Measurements from ENCODE around the gene THSD7A.

THSD7A gene

DNA sequence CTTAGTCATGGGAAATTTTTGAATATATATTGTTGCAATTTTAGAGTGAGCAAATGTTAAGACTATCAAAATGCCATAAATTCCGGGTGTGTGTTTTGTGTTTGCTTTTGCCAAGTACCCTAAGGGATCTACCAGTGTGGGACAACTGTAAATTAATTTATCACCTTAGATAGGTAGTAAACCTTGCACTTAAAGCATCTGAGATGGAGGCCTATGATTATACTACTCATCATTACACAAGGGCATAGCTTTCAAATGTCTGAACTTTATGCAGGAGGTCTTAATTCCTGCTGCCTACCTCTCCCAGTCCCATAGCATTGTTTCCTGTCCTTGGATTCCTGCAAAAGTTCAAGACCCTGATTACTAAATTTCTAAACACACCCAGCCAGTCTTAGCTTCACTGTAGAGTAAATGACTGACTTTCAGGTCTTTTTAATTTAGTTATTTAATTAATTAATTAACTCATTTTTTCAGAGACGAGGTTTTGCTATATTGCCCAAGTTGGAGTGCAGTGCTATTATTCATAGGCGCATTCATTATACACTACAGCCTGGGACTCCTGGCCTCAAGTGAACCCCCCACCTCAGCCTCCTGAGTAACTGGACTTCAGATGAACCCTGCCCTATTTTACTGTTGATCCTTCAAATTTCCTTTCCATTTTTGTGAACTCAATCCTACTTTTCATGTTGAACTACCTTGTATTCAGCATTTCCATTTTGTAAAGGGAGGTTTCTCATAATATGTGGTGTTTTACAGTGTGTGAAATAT is 47.0 kb downstream of the THSD7A start:
- H3K36me3 Mint-ChIP-seq (ENCODE audit: low read depth): no peaks in the 10 kb centered on the region

DNA sequence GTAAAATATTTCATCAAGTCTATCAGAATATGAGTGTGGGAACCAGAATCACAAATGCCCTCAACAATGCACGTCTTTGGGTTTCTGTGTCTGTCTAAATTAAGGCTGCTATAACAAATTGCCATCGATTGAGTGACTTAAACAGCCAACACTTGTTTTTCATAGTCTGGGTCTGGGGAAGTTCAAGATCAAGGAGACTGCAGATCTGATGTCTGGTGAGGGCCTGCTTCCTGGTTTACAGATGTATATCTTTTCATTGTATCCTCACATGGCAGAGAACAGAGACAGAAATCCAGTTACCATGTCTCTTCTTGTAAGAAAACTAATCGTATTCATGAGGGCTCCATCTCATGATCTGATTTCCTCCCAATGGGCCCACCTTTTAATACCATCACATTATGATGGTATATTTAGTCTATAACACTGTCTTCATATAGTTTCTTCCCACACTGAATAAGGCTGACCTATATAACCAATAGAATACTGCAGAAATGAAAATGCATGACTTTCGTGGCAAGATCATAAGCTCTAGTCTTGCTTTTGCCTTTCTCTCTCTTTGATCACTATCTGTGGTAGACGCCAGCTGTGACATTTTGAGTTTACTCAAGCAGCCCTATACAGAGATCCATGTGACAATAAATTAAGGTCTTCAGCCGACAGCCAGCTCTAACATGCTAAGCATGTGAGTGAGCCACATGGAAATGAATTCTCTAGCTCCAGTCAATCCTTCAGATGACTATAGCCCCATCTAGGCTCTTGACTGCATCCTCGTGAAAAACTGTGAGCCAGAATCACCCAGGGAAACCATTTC is 51.9 kb downstream of the THSD7A start:
- Mint-ChIP-seq H3K4me1 (ENCODE audit: low read depth) (no peaks in the 10 kb centered on the region), H3K9me3 (no peaks in the 10 kb centered on the region), H3K36me3 (ENCODE audit: low read depth) (no peaks in the 10 kb centered on the region), H3K27ac (no peak overlapping the region), H3K27me3 (ENCODE audit: low read depth) (no peaks in the 10 kb centered on the region), H3K4me3 (no peak overlapping the region)

More for the DNA sequence above, 47.0 kb downstream of the THSD7A start:
- Mint-ChIP-seq H3K4me3 (no peak overlapping the region), H3K27ac (no peak overlapping the region), H3K27me3 (ENCODE audit: low read depth) (no peaks in the 10 kb centered on the region), H3K4me1 (ENCODE audit: low read depth) (no peaks in the 10 kb centered on the region), H3K9me3 (no peaks in the 10 kb centered on the region)

DNA sequence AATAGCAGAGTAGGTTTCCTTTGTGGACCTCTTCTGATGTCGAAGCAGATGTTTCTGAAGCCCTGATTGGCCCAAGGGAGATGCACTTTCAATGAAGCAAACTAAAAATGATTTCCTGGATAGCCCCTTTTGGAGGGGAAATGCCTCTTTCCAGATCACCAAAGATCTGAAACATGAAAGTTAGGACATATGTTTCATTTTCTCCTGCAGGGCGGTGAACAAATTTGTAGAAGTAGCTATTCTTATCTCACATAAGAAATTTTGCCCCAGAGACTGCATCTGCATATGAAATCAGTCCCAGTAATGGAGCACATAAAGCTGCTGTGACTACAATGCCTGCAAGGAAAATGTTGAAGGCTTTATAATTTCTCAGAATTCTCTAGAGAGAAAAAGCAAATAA is 56.0 kb downstream of the THSD7A start:
- H3K4me1 Mint-ChIP-seq (ENCODE audit: low read depth): no peaks in the 10 kb centered on the region
- no peak overlapping the region for H3K4me3 Mint-ChIP-seq
- H3K27ac Mint-ChIP-seq: no peak overlapping the region
- no peaks in the 10 kb centered on the region for H3K36me3 Mint-ChIP-seq (ENCODE audit: low read depth)
- H3K27me3 Mint-ChIP-seq (ENCODE audit: low read depth): no peaks in the 10 kb centered on the region
- H3K9me3 Mint-ChIP-seq: no peaks in the 10 kb centered on the region

DNA sequence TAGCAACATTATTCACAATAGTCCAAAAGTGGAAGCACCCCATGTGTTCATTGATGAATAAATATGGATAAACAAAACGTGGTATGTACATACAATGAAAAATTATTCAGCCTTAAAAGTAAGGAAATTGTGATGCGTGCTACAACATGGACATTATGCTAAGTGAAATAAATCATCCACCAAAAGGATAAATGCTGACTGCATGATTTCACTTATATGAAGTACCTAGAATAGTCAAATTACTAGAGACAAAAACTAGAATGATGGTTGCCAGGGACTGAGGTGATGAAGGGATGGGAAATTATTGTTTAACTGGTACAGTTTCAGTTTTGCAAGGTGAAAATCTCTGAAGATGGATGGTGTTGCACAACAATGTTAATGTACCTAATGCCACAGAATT is 56.6 kb downstream of the THSD7A start:
- Mint-ChIP-seq H3K36me3 (ENCODE audit: low read depth) (no peaks in the 10 kb centered on the region), H3K27ac (no peak overlapping the region), H3K27me3 (ENCODE audit: low read depth) (no peaks in the 10 kb centered on the region), H3K9me3 (no peaks in the 10 kb centered on the region), H3K4me3 (no peak overlapping the region), H3K4me1 (ENCODE audit: low read depth) (no peaks in the 10 kb centered on the region)

DNA sequence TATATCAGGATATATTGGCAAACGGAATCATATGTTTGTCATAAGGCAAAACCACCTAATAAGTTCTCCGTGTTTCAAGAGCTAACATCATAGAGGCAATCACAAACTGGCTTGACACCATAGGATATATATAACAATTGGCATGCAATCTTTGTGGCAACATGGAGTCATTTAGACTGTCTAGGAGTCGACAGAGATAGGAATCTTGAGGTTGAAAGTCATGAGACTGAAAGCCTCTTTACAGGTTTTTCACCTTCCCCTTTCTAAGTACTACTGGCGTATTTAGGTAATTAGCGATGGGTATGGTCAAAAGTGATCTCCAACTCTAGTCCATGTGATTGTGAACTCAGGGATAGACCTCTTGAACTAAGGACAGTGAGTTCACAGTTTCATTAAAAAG is 63.7 kb downstream of the THSD7A start:
- no peaks in the 10 kb centered on the region for H3K4me1 Mint-ChIP-seq (ENCODE audit: low read depth)
- H3K9me3 Mint-ChIP-seq: no peaks in the 10 kb centered on the region
- no peak overlapping the region for H3K27ac Mint-ChIP-seq
- H3K4me3 Mint-ChIP-seq: no peak overlapping the region
- H3K27me3 Mint-ChIP-seq (ENCODE audit: low read depth): no peaks in the 10 kb centered on the region
- H3K36me3 Mint-ChIP-seq (ENCODE audit: low read depth): no peaks in the 10 kb centered on the region

DNA sequence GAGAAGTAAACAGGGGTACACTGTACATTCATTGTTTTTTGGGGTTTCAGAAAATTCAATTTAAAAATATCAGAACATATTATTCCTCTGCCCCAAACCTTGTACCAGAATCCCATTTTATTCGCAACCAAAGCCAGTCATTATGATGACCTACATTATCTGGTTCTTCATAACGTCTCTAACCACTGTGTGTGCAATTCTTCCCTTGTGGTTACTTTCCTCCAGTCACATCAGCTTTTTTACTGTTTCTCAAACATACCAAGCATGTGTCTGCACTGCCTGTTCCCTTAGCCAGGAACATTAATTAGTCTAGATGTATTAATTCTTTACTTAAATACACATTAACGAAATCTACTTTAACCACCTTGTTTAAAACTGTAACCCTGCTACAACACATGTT is 64.8 kb downstream of the THSD7A start:
- H3K27me3 Mint-ChIP-seq (ENCODE audit: low read depth): no peaks in the 10 kb centered on the region
- no peaks in the 10 kb centered on the region for H3K36me3 Mint-ChIP-seq (ENCODE audit: low read depth)
- no peaks in the 10 kb centered on the region for H3K9me3 Mint-ChIP-seq
- no peaks in the 10 kb centered on the region for H3K4me1 Mint-ChIP-seq (ENCODE audit: low read depth)
- H3K4me3 Mint-ChIP-seq: no peak overlapping the region
- no peak overlapping the region for H3K27ac Mint-ChIP-seq

DNA sequence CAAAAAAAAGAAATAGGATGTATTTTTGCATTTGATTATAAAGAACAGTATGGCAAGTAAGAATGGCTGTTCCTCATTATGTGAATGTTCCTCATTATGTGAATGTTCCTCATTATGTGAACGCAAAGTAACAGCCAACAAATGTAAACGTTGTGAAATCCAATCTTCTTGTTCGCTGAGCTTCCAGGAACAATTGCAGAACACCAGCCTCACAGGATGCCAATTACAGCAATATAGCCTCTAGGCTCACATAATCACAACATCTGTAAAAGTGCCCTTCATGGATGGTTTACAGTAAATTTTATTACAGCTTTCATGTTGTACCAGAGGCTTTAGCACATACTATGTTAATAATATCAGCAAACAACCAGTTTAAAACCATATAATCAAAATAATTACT is 71.6 kb downstream of the THSD7A start:
- no peaks in the 10 kb centered on the region for H3K27me3 Mint-ChIP-seq (ENCODE audit: low read depth)
- H3K36me3 Mint-ChIP-seq (ENCODE audit: low read depth): no peaks in the 10 kb centered on the region
- no peak overlapping the region for H3K4me3 Mint-ChIP-seq
- H3K9me3 Mint-ChIP-seq: no peaks in the 10 kb centered on the region
- no peak overlapping the region for H3K27ac Mint-ChIP-seq
- no peaks in the 10 kb centered on the region for H3K4me1 Mint-ChIP-seq (ENCODE audit: low read depth)

DNA sequence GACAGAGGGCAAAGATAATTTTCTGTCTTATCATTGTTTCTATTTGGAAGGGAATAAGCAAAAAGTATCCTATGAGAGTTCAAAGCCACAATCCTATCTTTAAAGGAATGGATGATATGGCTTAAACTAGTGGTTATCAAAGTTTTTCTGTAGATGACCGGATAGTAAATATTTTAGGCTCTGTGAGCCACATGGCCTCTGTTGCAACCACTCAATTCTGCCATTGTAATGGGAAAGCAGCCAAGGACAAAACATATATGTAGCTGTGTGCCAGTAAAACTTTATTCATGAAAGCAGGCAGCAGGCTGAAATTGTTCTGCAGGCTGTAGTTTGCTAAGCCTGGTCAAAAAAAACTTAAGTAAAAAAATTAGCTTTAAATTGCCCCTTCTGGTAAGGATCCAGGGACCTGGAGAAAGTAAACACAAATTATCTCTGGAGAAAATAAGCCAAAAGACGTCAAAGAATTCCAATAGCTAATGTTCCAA is 73.3 kb downstream of the THSD7A start:
- no peak overlapping the region for H3K27ac Mint-ChIP-seq
- no peaks in the 10 kb centered on the region for H3K9me3 Mint-ChIP-seq
- no peak overlapping the region for H3K4me3 Mint-ChIP-seq
- no peaks in the 10 kb centered on the region for H3K36me3 Mint-ChIP-seq (ENCODE audit: low read depth)
- H3K4me1 Mint-ChIP-seq (ENCODE audit: low read depth): no peaks in the 10 kb centered on the region
- H3K27me3 Mint-ChIP-seq (ENCODE audit: low read depth): no peaks in the 10 kb centered on the region

DNA sequence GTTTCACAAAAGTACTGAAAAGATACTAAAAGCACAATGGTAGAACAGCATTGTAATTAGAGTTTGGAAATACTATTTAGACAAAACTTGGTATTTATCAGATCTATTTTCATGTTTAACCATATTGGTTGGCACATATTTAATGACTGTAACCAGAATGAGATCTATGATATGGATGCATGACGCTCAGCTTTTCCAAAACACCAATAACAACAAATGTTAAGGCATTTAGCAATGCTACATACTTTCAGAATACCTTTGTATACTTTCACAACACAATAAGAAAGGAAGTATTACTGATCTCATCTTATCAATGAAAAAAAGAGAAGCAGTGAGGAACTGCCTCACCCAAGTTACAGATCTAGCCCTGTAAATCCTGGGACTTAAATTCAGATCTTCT is 74.8 kb downstream of the THSD7A start:
- Mint-ChIP-seq H3K36me3 (ENCODE audit: low read depth) (no peaks in the 10 kb centered on the region), H3K27ac (no peak overlapping the region), H3K9me3 (no peaks in the 10 kb centered on the region), H3K27me3 (ENCODE audit: low read depth) (no peaks in the 10 kb centered on the region), H3K4me3 (no peak overlapping the region), H3K4me1 (ENCODE audit: low read depth) (no peaks in the 10 kb centered on the region)

DNA sequence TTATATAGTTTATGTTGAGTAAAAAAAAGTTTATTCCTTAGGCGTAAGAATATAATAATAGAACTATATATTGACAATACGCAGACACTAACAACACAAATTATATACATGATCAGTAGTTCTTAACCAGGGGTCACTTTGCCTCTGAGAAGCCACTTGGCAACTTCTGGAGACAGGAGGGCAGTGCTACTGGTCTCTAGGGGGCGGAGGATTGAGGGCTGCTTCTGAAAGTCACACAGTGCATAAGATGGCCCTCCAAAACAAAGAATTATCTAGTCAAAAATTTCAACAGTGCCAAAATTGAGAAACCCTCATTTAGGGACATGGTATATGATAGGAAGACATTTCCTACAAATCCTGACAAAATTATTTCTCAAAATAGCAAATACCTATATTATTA is 77.1 kb downstream of the THSD7A start:
- H3K27ac Mint-ChIP-seq: no peak overlapping the region
- H3K4me1 Mint-ChIP-seq (ENCODE audit: low read depth): no peaks in the 10 kb centered on the region
- no peaks in the 10 kb centered on the region for H3K9me3 Mint-ChIP-seq
- H3K4me3 Mint-ChIP-seq: no peak overlapping the region
- H3K27me3 Mint-ChIP-seq (ENCODE audit: low read depth): no peaks in the 10 kb centered on the region
- no peaks in the 10 kb centered on the region for H3K36me3 Mint-ChIP-seq (ENCODE audit: low read depth)

DNA sequence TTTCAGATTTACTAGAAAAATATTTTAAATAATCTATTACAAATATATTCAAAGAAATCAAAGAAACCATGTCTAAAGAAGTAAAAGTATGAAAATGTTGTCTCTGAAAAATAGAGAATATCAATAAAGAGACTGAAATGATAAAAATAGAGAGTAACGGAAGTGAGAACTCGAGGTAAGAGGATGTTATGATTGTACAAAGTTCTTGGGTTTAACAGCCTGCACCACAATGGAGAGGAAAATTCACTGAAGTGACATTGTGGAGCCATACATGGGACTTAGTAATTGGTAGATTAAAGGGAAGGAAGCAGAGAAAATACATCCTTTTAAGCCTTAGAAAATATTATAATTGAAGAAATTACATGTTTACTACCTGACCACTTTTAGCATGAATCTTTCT is 77.9 kb downstream of the THSD7A start:
- no peaks in the 10 kb centered on the region for H3K36me3 Mint-ChIP-seq (ENCODE audit: low read depth)
- no peak overlapping the region for H3K27ac Mint-ChIP-seq
- no peak overlapping the region for H3K4me3 Mint-ChIP-seq
- no peaks in the 10 kb centered on the region for H3K27me3 Mint-ChIP-seq (ENCODE audit: low read depth)
- H3K9me3 Mint-ChIP-seq: no peaks in the 10 kb centered on the region
- no peaks in the 10 kb centered on the region for H3K4me1 Mint-ChIP-seq (ENCODE audit: low read depth)

DNA sequence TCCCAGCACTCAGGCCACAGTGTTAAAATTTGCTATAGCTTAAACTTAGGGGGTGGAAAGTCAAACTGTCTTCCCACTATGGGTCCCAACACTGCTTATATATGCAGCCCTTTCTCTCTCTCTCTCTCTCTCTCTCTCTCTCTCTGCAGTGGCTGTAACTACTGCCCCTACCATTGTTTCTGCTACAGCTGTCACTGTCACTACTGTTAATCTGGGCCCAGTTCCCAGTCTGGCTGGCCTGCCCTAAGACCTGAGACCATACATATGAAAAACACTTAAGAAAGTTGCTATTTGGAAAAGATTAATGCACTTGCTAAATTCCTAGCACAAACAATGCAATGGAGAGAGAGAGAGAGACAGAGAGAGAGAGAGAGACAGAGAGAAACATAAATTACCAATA is 78.6 kb downstream of the THSD7A start:
- no peaks in the 10 kb centered on the region for H3K4me1 Mint-ChIP-seq (ENCODE audit: low read depth)
- no peaks in the 10 kb centered on the region for H3K36me3 Mint-ChIP-seq (ENCODE audit: low read depth)
- H3K4me3 Mint-ChIP-seq: no peak overlapping the region
- H3K27me3 Mint-ChIP-seq (ENCODE audit: low read depth): no peaks in the 10 kb centered on the region
- H3K9me3 Mint-ChIP-seq: no peaks in the 10 kb centered on the region
- H3K27ac Mint-ChIP-seq: no peak overlapping the region

DNA sequence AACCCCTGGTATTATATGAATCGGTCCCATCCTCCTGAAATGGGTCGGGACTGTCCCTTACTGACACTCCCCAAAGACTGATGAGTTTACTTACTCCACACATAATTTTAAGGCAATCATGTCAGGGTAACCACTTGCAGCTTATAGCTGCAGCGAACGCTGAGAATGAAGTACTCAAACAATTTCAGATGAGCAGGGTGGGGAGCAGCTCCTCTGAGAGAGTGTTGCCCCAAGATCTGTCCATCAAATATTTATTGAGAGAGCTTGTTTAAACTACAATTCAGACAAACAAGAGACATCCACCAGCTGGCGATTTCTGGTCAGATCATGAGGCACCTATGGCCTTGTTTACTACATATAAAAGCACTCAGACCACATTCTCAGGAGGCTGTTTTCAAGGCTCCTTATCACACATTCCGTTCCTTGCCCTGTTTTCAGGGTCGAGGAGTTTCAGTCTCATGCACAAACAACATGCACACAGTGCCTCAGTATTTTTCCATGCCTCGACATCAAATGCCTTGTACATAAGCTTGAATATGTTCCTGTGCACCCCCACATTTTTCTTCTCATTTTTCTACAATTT is 80.1 kb downstream of the THSD7A start:
- no peaks in the 10 kb centered on the region for H3K27me3 Mint-ChIP-seq (ENCODE audit: low read depth)
- no peaks in the 10 kb centered on the region for H3K9me3 Mint-ChIP-seq
- H3K4me1 Mint-ChIP-seq (ENCODE audit: low read depth): no peaks in the 10 kb centered on the region
- no peaks in the 10 kb centered on the region for H3K36me3 Mint-ChIP-seq (ENCODE audit: low read depth)
- no peak overlapping the region for H3K4me3 Mint-ChIP-seq
- H3K27ac Mint-ChIP-seq: no peak overlapping the region

DNA sequence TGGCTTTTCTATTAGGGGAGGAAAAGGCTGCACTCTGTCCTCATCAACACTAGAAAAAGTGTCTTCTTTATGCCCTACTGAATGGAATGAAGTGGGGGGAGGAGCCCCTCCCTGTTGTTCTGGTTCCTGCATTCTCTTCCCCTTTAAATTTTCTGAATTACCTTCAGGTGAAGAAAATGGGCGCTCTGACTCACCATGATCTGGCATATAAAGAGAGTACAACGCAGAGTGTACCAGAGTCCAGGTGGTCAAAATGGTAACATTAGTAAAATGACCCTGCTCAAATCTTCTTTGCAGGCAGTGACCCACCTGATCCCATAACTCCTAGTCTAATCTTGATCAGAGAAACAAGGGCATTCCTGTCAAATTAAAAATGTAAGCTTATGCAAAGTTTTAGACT is 80.7 kb downstream of the THSD7A start:
- no peaks in the 10 kb centered on the region for H3K36me3 Mint-ChIP-seq (ENCODE audit: low read depth)
- no peak overlapping the region for H3K4me3 Mint-ChIP-seq
- H3K4me1 Mint-ChIP-seq (ENCODE audit: low read depth): no peaks in the 10 kb centered on the region
- H3K27ac Mint-ChIP-seq: no peak overlapping the region
- H3K9me3 Mint-ChIP-seq: no peaks in the 10 kb centered on the region
- H3K27me3 Mint-ChIP-seq (ENCODE audit: low read depth): no peaks in the 10 kb centered on the region

DNA sequence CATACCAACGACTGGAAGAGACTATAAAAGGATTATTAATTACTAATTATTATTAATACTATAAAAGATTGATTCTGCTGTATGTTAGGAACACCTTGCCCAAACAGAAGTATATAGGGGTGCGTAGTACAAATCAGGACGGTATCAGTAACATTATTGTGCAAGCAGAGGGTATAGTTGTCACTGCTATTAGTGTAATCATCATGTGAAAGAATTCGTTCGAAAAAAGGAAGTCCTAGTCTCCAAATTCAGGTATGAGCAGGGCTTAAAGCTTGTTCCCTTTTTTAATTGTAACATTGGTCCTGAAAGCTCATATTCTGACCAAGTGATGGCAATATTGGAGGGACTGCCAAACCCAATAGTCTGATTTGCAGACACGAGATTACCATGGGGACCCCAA is 81.8 kb downstream of the THSD7A start:
- H3K36me3 Mint-ChIP-seq (ENCODE audit: low read depth): no peaks in the 10 kb centered on the region
- H3K27me3 Mint-ChIP-seq (ENCODE audit: low read depth): no peaks in the 10 kb centered on the region
- H3K9me3 Mint-ChIP-seq: no peaks in the 10 kb centered on the region
- H3K4me3 Mint-ChIP-seq: no peak overlapping the region
- no peak overlapping the region for H3K27ac Mint-ChIP-seq
- no peaks in the 10 kb centered on the region for H3K4me1 Mint-ChIP-seq (ENCODE audit: low read depth)

Measured in T-helper 1 cell treated with Interleukin-12 subunit alpha and Interleukin-12 subunit beta and Interleukin-4 antibody, amounts not matched to agents 30 μg/mL and 1 μg/mL, for 36 hours (primary cell).